GM12873 (cell line): ENCODE measurements around the gene MNX1.

Experiments used
- TF ChIP-seq, protein P1 (sequence below): IDR thresholded peaks from 2 replicates; pipeline ENCODE4 v1.5.1; 2012; ENCODE audit warnings: low read depth, mild to moderate bottlenecking, moderate library complexity, low read length, control low read depth; ENCODE audit not compliant: insufficient read depth; ENCODE audit errors: missing control alignments

The MNX1 gene

DNA sequence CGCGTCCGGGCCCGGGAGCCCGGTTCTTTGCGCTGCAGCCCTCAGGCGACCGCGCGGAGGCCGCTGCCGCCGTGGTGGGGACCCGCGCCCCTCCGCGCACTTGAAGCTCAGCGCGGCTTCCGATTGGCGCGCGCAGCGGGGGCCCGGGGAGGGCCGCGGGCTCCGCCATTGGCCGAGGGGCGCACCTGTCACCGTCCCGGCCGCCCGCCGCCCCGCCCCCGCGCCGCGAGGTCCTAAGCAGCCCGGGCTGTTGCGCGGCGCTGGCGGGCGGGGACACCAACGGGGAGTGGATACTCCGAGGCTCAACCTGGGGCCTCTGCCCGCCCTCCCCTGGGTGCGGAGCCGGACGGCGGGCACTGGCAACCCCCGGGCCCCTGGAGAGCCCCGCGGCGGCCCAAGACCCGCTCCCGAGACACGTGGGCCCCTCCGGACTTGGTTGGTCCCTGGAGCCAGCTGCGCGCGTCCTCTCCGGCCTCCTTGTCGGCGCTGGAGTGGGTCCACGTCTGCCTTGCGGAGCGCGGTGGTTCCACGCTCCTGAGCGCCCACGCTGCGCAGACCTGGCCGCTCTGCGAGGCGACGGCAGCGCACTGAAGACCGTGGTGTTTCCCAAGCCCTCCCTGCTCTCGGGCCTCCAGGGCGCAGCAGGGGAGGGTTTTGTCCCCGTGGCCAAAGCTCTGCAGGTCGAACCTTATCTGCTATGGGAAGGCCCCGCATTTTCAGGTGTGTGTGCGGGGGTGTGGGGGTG lies at the start of gene MNX1:
Gene MNX1, minus strand, starts transcription at position 76 of the 745 bp plus-strand sequence. CDS start 313 bp downstream, outside the sequence.
- TF ChIP-seq, protein P1, sequence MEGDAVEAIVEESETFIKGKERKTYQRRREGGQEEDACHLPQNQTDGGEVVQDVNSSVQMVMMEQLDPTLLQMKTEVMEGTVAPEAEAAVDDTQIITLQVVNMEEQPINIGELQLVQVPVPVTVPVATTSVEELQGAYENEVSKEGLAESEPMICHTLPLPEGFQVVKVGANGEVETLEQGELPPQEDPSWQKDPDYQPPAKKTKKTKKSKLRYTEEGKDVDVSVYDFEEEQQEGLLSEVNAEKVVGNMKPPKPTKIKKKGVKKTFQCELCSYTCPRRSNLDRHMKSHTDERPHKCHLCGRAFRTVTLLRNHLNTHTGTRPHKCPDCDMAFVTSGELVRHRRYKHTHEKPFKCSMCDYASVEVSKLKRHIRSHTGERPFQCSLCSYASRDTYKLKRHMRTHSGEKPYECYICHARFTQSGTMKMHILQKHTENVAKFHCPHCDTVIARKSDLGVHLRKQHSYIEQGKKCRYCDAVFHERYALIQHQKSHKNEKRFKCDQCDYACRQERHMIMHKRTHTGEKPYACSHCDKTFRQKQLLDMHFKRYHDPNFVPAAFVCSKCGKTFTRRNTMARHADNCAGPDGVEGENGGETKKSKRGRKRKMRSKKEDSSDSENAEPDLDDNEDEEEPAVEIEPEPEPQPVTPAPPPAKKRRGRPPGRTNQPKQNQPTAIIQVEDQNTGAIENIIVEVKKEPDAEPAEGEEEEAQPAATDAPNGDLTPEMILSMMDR = no peak

DNA sequence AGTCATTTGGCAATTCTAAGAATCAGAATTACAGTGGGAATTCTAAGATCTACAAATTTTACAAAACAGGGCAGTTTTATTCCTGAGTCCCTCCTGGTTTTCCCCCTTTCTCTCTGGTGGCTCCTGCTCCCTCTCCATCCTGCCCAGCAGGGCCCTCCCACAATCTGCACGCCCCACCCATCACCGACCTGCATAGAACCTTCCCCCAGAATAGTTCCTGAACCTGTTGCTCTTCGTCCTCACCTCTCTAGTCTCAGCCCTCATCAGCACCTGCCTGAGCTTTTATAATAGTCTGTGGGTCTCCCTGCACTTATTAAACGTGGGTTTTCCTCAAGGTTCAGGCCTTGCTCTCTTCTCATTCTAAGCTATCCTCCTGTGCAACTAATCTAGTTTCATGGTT lies 49.1 kb upstream of the MNX1 start:
- TF ChIP-seq, protein P1 = no peak

DNA sequence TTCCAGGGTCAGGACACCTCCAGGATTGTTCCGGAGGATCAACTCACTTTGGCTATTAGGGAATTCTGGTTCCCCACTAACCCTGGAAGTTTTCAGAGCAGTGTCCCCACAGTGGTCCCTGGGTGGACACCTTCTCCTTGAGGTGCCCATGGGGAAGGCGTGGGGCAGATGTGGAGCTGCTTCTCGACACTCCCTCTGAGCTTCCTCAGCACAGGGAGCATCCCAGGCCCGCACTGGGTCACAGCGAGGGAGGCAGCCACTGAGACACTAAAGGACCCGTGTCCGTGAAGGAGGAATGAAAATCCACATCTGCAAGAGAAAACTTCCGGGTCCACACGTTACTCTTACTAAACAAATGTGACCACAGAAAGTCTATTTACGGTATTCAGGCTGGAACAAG lies 48.2 kb upstream of the MNX1 start:
- TF ChIP-seq, protein P1 = no peak

DNA sequence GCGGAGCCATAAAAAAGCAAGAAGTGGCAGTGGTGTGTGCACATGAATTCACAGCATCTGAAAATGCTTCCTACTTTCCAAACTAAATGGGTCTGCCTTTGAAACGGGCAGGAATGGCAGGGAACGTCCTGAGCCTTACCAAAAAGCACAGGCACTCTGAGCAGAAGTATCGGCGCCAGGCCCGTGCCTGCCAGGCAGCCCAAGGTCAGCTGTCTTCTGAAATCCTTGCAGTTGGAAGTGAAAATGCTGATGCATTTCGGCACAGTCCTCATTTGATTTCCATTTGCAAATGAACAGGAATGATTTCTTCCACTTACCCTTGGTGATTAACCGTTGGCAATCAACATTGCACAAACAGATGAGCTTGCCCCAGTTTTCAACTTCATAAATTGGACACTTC lies 47.6 kb upstream of the MNX1 start:
- TF ChIP-seq, protein P1 = no peak

DNA sequence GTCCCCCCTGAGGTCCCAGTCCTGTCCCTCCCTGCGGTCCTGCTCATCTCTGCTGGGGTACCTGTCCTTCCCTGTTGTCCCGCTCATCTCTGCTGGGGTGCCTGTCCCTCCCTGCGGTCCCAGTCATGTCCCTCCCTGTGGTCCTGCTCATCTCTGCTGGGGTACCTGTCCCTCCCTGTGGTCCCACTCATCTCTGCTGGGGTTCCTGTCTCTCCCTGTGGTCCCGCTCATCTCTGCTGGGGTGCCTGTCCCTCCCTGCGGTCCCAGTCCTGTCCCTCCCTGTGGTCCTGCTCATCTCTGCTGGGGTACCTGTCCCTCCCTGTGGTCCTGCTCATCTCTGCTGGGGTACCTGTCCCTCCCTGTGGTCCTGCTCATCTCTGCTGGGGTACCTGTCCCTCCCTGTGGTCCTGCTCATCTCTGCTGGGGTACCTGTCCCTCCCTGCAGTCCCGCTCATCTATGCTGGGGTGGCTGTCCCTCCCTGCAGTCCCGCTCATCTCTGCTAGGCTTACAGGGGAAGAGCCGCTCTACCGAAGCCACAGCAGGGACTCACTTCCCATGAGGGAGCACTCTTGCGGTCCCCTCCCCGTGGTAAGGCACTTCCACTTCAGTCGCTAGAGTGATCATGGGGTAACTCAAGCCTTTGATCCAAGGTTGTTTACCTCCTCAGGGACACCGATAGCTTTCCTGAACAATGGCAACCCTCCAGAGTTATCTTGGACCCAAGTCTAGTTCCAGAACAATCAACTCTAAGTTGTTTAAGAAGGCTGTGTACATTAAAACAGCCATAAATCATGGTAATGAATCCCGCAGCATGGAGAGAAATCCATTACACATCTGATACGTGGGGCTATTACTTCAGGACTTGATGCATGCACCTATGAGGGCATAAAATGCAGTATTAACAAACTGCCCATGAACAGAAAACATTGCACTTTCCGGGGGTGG lies 46.8 kb upstream of the MNX1 start:
- TF ChIP-seq, protein P1 = no peak

DNA sequence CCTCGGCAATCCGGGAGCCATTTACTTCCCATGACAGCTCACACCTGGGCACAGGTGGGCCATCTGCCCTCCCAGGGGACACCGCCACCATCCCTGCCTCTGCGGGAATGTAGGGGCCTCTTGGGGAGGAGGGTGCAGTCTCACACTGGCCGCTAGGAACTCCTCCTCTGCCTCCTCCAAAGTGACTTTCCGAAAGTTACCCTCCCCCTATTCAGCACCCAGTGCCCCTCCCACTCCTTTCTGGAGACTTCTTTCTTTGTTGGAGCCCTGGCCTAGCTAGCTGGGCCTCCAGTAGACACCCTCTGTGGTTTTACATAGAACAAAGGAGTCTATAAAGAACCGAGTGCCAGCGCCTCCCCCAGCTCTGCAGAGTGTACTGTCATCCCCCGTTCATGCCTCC lies 45.8 kb upstream of the MNX1 start:
- TF ChIP-seq, protein P1 = no peak

DNA sequence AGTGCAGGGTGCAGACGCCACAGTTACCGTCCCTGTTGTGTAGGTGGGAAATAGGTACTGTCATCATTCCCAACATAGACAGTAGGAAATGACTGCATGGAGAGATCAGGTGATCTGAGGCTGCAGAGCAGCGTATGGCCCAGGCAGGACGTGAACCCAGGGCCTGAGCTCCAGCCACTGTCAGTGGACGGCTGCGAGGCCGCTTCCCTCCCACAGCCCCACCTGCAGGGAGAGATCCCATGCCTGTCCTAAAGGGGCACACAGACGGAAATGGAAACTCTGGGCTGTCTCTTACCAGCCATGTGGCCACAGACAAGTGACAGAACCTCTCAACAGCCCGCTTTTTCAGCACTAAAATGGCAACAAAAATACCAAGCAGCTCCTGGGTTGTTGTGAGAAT lies 44.5 kb upstream of the MNX1 start:
- TF ChIP-seq, protein P1 = no peak
